Lower leg skin (tissue), 3 donors: ENCODE data around the gene NUDT2.

ENCODE experiments used
- POLR2A ChIP-seq, 2 donors: fragments of 450-650 bp; IDR thresholded peaks; one replicate each; pipeline ENCODE4 v1.6.1; 2016 to 2017; ENCODE audit warnings: antibody characterized with exemption in 2 of 2, mild to moderate bottlenecking in 1 of 2, moderate library complexity in 1 of 2
- TF ChIP-seq, protein P1 (sequence below), 3 donors: fragments of 450-650 bp; IDR thresholded peaks; one replicate each; pipeline ENCODE4 v1.5.1; 2016; ENCODE audit warnings: antibody characterized with exemption in 3 of 3, mild to moderate bottlenecking in 3 of 3, moderate library complexity in 2 of 3

DNA sequence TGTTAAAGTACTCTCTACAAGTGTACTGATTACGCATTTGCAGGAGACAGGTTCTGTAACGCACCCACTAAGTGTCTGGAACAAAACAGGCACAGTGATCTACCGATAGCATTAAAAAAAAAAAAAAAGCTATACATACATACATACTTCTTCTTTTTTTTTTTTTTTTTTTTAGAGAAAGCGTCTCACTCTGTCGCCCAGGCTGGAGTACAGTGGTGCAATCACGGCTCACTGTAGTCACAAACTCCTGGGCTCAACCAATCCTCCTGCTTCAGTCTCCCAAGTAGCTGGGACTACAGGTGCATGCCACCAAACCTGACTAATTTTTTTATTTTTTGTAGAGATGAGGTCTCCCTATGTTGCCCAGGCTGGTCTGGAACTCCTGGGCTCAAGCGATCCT, 7.9 kb upstream of the NUDT2 start:
- TF ChIP-seq, protein P1, sequence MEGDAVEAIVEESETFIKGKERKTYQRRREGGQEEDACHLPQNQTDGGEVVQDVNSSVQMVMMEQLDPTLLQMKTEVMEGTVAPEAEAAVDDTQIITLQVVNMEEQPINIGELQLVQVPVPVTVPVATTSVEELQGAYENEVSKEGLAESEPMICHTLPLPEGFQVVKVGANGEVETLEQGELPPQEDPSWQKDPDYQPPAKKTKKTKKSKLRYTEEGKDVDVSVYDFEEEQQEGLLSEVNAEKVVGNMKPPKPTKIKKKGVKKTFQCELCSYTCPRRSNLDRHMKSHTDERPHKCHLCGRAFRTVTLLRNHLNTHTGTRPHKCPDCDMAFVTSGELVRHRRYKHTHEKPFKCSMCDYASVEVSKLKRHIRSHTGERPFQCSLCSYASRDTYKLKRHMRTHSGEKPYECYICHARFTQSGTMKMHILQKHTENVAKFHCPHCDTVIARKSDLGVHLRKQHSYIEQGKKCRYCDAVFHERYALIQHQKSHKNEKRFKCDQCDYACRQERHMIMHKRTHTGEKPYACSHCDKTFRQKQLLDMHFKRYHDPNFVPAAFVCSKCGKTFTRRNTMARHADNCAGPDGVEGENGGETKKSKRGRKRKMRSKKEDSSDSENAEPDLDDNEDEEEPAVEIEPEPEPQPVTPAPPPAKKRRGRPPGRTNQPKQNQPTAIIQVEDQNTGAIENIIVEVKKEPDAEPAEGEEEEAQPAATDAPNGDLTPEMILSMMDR (IDR thresholded peaks at IDR 0.05): no peak
- TF ChIP-seq POLR2A (IDR thresholded peaks at IDR 0.05): no peak
